Measurements from ENCODE around the gene PYGB.
"Not testable (repeated sequence)": the region's sequence is repeated elsewhere in the genome, so short reads cannot be mapped to it uniquely, and the experiment has no call there.

Gene PYGB

GRCh38 chr20:25233016-25233772, 14.7 kb upstream of the PYGB start:
- H3K9ac ChIP-seq (ENCODE audit: low read depth, low read length), result no peak overlapping the region
- H3K36me3 ChIP-seq (ENCODE audit: insufficient read depth, low read length), result no peaks in the 10 kb centered on the region
- no peaks in the 10 kb centered on the region for H3K9me3 ChIP-seq (ENCODE audit: control insufficient read depth, insufficient read depth, low read length)
- H3K4me1 ChIP-seq (ENCODE audit: insufficient read depth, low read length), result peaks cover 8% of the 10 kb centered on the region; the same call in 1 of the 2 replicates

GRCh38 chr20:25234009-25234849, 13.7 kb upstream of the PYGB start:
- not testable (repeated sequence) for H3K4me1 ChIP-seq (ENCODE audit: insufficient read depth, low read length); H3K36me3 ChIP-seq (ENCODE audit: insufficient read depth, low read length)

GRCh38 chr20:25236450-25237304, 11.2 kb upstream of the PYGB start:
- no peaks in the 10 kb centered on the region for H3K36me3 ChIP-seq (ENCODE audit: insufficient read depth, low read length)
- peaks cover 14% of the 10 kb centered on the region; the same call in 1 of the 2 replicates for H3K4me1 ChIP-seq (ENCODE audit: insufficient read depth, low read length)
- H3K9ac ChIP-seq (ENCODE audit: low read depth, low read length), result no peak overlapping the region
- no peaks in the 10 kb centered on the region for H3K9me3 ChIP-seq (ENCODE audit: control insufficient read depth, insufficient read depth, low read length)

More at GRCh38 chr20:25234009-25234849, 13.7 kb upstream of the PYGB start:
- H3K9ac ChIP-seq (ENCODE audit: low read depth, low read length); H3K9me3 ChIP-seq (ENCODE audit: control insufficient read depth, insufficient read depth, low read length): not testable (repeated sequence)

GRCh38 chr20:25237610-25238318, 10.1 kb upstream of the PYGB start:
- Histone ChIP-seq H3K36me3 (ENCODE audit: insufficient read depth, low read length) (no peaks in the 10 kb centered on the region), H3K9me3 (ENCODE audit: control insufficient read depth, insufficient read depth, low read length) (no peaks in the 10 kb centered on the region), H3K4me1 (ENCODE audit: insufficient read depth, low read length) (peaks cover 17% of the 10 kb centered on the region; the same call in 1 of the 2 replicates), H3K9ac (ENCODE audit: low read depth, low read length) (no peak overlapping the region)

GRCh38 chr20:25238319-25239037, 9.4 kb upstream of the PYGB start:
- Histone ChIP-seq H3K36me3 (ENCODE audit: insufficient read depth, low read length) (no peaks in the 10 kb centered on the region), H3K4me1 (ENCODE audit: insufficient read depth, low read length) (peaks cover 17% of the 10 kb centered on the region; the same call in 1 of the 2 replicates), H3K9ac (ENCODE audit: low read depth, low read length) (no peak overlapping the region), H3K9me3 (ENCODE audit: control insufficient read depth, insufficient read depth, low read length) (no peaks in the 10 kb centered on the region; the same call in 1 of the 2 replicates)

- H3K4me1 ChIP-seq (ENCODE audit: insufficient read depth, low read length), result peaks cover 17% of the 10 kb centered on the region; the same call in 1 of the 2 replicates
- H3K9me3 ChIP-seq (ENCODE audit: control insufficient read depth, insufficient read depth, low read length), result peaks cover 4% of the 10 kb centered on the region; the same call in 1 of the 2 replicates
- H3K36me3 ChIP-seq (ENCODE audit: insufficient read depth, low read length), result no peaks in the 10 kb centered on the region
- H3K9ac ChIP-seq (ENCODE audit: low read depth, low read length), result no peak overlapping the region
Measured at GRCh38 chr20:25239387-25240370, 8.2 kb upstream of the PYGB start.

GRCh38 chr20:25240851-25241658, 6.8 kb upstream of the PYGB start:
- not testable (repeated sequence) for H3K9ac ChIP-seq (ENCODE audit: low read depth, low read length); H3K9me3 ChIP-seq (ENCODE audit: control insufficient read depth, insufficient read depth, low read length); H3K36me3 ChIP-seq (ENCODE audit: insufficient read depth, low read length)
- peaks cover 20% of the 10 kb centered on the region; the same call in 1 of the 2 replicates for H3K4me1 ChIP-seq (ENCODE audit: insufficient read depth, low read length)

GRCh38 chr20:25241659-25241955, 6.3 kb upstream of the PYGB start:
- peaks cover 20% of the 10 kb centered on the region; the same call in 1 of the 2 replicates for H3K4me1 ChIP-seq (ENCODE audit: insufficient read depth, low read length)
- not testable (repeated sequence) for H3K36me3 ChIP-seq (ENCODE audit: insufficient read depth, low read length); H3K9me3 ChIP-seq (ENCODE audit: control insufficient read depth, insufficient read depth, low read length)

GRCh38 chr20:25242231-25242630, 5.7 kb upstream of the PYGB start:
- Histone ChIP-seq H3K4me1 (ENCODE audit: insufficient read depth, low read length) (peaks cover 20% of the 10 kb centered on the region; the same call in 1 of the 2 replicates), H3K36me3 (ENCODE audit: insufficient read depth, low read length) (no peaks in the 10 kb centered on the region), H3K9ac (ENCODE audit: low read depth, low read length) (no peak overlapping the region), H3K9me3 (ENCODE audit: control insufficient read depth, insufficient read depth, low read length) (peaks cover 4% of the 10 kb centered on the region; the same call in 1 of the 2 replicates)

More at GRCh38 chr20:25241659-25241955, 6.3 kb upstream of the PYGB start:
- H3K9ac ChIP-seq (ENCODE audit: low read depth, low read length), result not testable (repeated sequence)

GRCh38 chr20:25243416-25243979, 4.4 kb upstream of the PYGB start:
- peaks cover 4% of the 10 kb centered on the region; the same call in 1 of the 2 replicates for H3K9me3 ChIP-seq (ENCODE audit: control insufficient read depth, insufficient read depth, low read length)
- H3K4me1 ChIP-seq (ENCODE audit: insufficient read depth, low read length), result peaks cover 10% of the 10 kb centered on the region; the same call in 1 of the 2 replicates
- H3K9ac ChIP-seq (ENCODE audit: low read depth, low read length), result no peak overlapping the region
- no peaks in the 10 kb centered on the region for H3K36me3 ChIP-seq (ENCODE audit: insufficient read depth, low read length)

- H3K9me3 ChIP-seq (ENCODE audit: control insufficient read depth, insufficient read depth, low read length), result peaks cover 4% of the 10 kb centered on the region; the same call in 1 of the 2 replicates
Measured at GRCh38 chr20:25244976-25245375, 2.9 kb upstream of the PYGB start.

More at GRCh38 chr20:25244976-25245375, 2.9 kb upstream of the PYGB start:
- Histone ChIP-seq H3K36me3 (ENCODE audit: insufficient read depth, low read length) (no peaks in the 10 kb centered on the region), H3K9ac (ENCODE audit: low read depth, low read length) (no peak overlapping the region), H3K4me1 (ENCODE audit: insufficient read depth, low read length) (0 out of 2 replicates have a peak, but pooled peaks cover 10% of the 10 kb centered on the region)
